ENCODE results near the gene TYK2. TPM values are rescaled to one million over a fixed set of nuclear protein-coding genes. Genes with fewer than 3 reads are reported as not detected.

The TYK2 gene
- total and polyA plus RNA-seq, 9 of the 15 experiments (the other 6 are each of a cell fraction or from before 2014, with no cell fraction given): 15.0 to 182 (median 85.9) TPM

DNA sequence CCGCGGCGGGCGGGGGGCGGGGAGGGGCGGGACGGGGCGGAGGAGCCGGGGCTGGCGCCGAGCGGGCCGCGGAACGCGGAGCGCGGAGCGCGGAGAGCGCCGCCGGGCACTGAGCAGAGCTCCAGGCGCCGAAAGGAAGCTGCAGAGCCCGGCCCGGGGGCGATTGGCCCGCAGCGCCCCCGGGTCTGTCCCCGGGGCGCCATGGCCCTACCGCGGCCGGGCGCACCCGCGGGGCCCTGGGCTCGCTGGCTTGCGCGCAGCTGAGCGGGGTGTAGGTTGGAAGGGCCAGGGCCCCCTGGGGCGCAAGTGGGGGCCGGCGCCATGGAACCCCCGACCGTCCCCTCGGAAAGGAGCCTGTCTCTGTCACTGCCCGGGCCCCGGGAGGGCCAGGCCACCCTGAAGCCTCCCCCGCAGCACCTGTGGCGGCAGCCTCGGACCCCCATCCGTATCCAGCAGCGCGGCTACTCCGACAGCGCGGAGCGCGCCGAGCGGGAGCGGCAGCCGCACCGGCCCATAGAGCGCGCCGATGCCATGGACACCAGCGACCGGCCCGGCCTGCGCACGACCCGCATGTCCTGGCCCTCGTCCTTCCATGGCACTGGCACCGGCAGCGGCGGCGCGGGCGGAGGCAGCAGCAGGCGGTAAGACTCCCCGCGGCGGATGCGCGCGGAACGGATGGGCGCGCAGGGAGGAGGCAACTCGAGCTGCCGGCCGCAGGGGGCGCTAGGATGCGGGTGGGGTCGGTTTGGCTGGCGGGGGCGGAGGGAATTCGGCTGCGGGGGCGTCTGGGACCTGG lies 40.3 kb upstream of the TYK2 start, which contains the start of gene PDE4A (continued):
- no peak for TF ChIP-seq JUND (IDR thresholded peaks at IDR 0.05; ENCODE audit: borderline replicate concordance, low read depth, low read length)
- TF ChIP-seq JUND (tag; IDR thresholded peaks at IDR 0.05; ENCODE audit: borderline replicate concordance, low read depth, low read length): no peak
- no peak for TF ChIP-seq ILK (tag; IDR thresholded peaks at IDR 0.05; ENCODE audit: borderline replicate concordance, low read depth)
- no peak for TF ChIP-seq MAFK (IDR thresholded peaks at IDR 0.05; ENCODE audit: low read length)
- no peak for TF ChIP-seq ZNF518B (CRISPR knock-in tag; IDR thresholded peaks at IDR 0.05)
- no peak; the same call in 1 of the 2 replicates for TF ChIP-seq CBFB (CRISPR knock-in tag; IDR thresholded peaks at IDR 0.05)
- no peak for TF ChIP-seq MCM5 (IDR thresholded peaks at IDR 0.05; ENCODE audit: low read depth)
- no peak for TF ChIP-seq ZNF318 (IDR thresholded peaks at IDR 0.05; ENCODE audit: borderline replicate concordance in 1 of 2, low read depth in 1 of 2)
- no peak for TF ChIP-seq MED1 (CRISPR knock-in tag; IDR thresholded peaks at IDR 0.05; ENCODE audit: borderline replicate concordance)
- TF ChIP-seq ZNF512 (tag; IDR thresholded peaks at IDR 0.05): no peak
- TF ChIP-seq THRA (IDR thresholded peaks at IDR 0.05): no peak

All from K562 (cell line).